NCI-H748 (cell line): ENCODE measurements around the gene POLE4.

Experiments
- DNase-seq: peaks from one replicate; lab custom pipeline; 2025; ENCODE audit not compliant: unreplicated experiment; lab: John Stamatoyannopoulos, UW

Gene POLE4

DNA sequence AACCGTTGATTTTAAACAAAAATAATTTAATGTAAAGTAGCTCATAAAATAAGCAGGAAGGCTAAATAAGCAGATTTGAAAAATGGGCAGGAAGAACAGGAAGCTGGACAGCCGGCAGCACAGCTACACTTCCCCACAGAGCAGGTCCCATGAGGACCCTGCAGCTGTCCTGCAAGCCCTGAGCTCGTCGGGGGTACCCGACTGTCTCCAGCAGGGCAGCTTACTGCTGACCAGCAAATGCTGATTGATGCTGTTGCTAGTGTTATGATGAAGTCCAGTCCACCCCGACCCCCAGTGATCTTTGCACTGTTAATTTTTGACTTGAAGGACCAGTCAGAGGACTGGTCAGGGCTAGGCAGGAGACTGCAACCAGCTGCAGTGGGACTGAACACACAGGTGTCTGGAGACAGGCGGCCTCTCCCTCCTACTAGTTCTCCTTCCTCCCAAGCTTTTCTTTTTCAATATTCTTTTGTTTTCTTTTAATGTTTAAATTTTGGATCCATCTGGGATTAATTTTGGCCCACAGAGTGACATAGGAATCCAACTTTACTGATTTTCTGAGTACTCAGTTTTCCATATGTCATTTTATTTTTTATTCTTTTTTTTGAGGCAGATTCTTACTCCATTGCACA lies 27.7 kb downstream of the POLE4 start:
- DNase-seq: no peak

- no peak for DNase-seq
Observed at GRCh38 chr2:74991977-74992376, 33.5 kb downstream of the POLE4 start.

DNA sequence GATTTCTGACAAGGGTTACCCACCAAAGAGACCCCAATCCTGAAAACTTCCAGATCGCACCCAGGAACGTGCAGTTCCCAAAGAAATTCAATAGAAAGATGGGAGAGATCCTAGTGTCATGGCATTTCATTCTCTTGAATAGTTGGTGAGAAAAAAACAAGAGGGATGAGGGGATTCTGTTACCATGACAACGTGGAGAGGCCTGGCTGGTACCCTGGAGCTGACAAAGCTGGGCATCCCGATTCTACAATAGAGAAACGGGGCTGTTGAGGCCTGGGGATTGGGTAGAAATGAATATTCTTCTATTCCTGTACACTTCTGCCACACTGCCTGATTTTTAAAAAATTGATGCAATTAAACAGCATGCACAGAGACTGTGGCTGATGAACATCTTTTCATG lies 41.0 kb downstream of the POLE4 start:
- no peak for DNase-seq

DNA sequence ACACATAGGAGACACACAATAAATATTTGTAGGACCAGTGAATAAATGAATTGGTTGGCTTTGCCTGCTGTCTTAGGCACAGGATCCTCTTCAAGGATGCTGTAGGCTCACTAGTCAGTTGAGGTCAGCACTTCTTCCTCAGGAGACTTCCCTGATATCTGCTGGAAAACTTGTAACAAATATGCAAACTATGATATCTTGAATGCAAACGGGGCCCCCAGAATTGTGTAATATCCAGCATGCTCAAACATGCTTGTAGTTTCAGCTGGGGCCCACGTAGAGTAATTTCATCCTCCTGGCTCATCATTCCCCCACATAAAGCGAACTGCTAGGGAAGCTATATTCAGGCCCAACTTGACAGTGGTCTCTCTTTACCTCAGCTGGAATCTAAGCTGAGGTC lies 43.6 kb downstream of the POLE4 start:
- DNase-seq: no peak

DNA sequence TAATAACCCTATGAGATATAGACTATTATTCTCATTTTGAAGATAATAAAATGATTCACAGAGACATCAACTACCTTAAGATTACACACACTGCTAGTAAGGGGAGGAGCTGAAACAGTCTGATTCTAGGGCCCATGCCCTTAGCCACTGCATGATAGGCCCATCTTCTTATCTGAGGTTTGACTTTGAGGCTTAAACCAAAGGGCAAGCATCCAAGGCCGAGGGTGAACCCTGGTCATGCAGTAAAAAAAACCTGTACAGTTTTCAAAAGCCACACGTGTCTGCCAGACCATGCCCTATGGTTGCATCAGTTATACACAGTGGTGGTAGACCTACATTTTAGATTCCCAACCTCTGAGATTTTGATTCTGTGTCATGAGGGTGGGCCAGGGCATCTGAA lies 44.8 kb downstream of the POLE4 start:
- no peak for DNase-seq

DNA sequence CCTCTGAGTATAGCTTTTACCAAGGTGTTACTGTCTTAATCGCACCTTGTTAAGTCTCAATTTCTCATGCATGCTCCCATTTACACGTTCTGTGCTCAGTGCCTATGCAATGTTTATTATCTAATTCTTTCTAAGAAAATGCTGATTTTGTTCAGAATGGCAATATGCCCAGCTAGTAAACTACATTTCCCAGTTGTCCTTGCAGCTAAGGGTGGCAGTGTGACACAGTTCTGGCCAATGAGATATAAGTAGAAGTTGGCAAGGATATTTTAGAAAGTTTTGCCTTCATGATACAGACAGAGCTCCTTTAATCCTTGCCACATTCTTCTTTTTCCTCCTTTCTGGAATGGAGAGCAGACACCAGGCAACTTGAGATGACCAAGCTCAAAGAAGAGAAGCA lies 45.3 kb downstream of the POLE4 start:
- DNase-seq: no peak

DNA sequence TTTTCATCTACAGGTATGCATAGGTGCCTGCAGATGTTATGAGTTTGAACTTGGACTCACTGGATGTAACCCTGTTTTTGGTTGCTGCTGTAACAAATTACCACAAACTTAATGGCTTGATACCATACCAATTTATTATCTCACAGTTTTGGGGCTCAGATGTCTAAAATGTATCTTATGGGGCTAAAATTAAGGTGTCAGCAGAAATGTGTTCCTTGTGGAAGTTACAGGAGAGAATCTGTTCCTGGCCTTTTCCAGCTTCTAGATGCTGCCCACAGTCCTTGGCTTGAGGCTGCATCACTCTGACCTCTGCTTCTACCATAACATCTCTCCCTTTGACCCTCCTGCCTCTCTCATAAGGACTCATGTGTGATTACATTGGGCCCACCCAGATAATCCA lies 47.6 kb downstream of the POLE4 start:
- DNase-seq: no peak

GRCh38 chr2:75007061-75007460 lies 48.6 kb downstream of the POLE4 start:
- no peak for DNase-seq

DNA sequence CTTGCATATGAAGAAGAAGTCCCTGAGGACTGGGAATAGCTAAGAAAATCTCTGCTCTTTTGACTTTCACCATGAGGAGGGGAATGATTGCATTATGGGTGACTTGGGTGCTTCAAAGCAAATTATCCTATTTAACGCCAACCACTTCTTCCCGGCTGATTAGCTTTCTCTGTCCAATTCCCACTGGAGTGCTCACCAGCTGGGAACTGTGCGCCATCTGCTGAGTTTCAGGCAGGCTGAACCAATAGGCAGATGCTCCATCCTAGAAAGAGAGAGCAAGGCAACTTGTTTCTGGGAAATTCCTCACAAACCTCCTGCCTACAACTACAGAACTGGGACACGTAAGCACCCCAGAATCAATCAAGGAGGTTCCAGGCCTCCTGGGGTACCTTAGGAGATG lies 49.4 kb downstream of the POLE4 start:
- peak; percentile 16 for DNase-seq

- no peak for DNase-seq
Observed at GRCh38 chr2:75010571-75010970, 52.1 kb downstream of the POLE4 start.

GRCh38 chr2:75012080-75012479 lies 53.6 kb downstream of the POLE4 start:
- no peak for DNase-seq

DNA sequence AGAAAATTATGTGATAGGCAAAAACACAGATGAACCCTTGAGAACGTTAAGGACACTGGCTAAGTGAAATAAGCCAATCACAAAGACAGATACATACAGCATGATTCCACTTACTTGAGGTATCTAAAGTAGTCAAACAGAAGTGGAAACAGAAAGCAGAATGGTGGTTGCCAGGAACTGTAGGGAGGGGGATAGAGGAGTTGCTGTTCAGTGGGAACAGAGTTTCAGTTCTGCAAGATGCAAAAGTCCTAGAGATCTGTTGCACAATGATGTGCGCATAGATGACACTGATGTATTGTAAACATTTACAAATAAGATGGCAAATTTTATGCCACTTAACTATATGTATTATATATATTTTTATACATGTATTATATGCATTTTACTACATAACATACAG lies 59.7 kb downstream of the POLE4 start:
- DNase-seq: no peak
